Kidney glomerular epithelial cell (primary cell): ENCODE data around the gene MARK3.

Experiments used
- DNase-seq: peaks from one replicate; lab custom pipeline; 2025; lab: John Stamatoyannopoulos, UW

Gene MARK3

DNA sequence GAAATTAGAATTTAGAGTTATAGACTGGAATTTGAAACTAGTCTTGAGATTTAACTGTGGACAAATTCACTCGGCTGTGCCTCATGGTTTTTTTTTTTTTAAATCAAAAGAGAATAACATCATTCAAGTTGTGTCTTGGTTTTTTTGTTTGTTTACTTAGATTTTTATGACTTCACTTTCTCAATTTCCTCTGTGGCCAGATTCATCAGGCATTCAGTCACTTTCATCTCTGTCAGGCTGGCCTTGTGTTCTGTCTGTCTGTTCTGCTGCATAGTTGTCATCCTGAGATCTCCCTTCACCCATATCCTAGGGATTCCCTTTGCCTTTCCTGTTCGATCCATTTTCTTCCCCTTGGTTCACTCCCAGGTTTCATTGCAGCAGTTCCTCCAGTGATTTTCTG, 10.0 kb downstream of the MARK3 start:
- DNase-seq, result peak; percentile 20

GRCh38 chr14:103396463-103396862, 11.2 kb downstream of the MARK3 start:
- DNase-seq, result no peak

- DNase-seq, result no peak
Observed at GRCh38 chr14:103398427-103399195, 13.4 kb downstream of the MARK3 start.

DNA sequence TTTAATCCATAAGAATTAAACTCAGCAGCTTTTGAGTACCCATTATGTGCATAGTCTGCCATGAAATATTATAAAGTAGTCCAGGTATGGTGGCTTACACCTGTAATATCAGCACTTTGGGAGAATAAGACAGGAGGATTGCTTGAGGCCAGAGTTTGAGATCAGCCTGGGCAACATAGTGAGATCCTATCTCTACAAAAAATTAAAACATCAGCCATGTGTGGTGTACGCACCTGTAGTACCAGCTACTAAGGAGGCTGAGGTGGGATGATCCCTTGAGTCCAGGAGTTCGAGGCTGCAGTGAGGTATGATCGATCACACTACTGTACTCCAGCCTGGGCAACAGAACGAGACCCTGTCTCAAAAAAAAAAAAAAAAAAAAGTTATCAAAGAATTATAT, 15.3 kb downstream of the MARK3 start:
- DNase-seq, result no peak

DNA sequence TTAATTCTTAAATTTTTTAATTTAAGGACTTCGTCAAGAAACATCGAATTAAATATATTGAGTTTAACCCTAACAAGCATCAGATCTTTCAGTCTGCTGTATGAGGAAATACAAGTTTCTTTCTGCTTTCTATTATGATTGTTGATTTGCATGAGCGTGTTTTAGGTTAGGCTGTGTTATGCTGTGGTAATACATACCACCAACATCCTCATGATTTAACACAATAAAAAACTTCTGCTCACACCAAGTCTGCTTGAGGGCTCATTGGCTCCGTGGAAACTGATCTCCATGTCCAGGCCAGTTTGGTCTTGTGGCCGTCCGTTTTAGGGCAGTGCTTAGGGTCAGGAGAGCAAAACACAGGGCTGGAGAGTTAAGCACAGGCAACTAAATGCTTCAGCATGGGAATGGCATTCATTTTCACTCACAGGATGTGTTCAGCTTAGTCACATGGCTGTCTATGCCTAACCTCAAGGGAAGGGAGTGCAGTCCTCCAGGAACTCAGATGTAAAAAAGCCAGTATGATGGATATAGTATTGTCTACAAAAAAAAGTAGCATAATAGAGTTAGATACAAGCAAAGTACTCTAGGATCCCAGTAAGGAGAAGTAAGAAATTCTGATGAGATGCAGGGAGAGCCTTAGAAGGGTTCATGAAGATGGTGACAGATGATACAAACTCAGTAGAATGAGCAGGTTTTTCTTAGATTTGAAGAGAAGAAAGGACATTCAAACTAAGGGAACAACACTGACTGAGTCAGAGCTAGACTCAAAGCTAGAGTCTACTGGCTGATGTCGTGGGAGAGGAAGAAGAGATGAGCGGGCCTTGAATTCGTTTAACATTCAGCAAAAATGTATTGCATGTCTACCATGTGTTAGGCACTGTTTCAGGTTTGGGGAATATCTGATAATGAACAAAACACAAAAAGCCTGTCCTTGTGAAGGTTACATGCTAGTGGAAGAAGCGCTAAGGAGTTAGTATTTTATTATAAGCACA, 16.3 kb downstream of the MARK3 start:
- peak; percentile 56 for DNase-seq

DNA sequence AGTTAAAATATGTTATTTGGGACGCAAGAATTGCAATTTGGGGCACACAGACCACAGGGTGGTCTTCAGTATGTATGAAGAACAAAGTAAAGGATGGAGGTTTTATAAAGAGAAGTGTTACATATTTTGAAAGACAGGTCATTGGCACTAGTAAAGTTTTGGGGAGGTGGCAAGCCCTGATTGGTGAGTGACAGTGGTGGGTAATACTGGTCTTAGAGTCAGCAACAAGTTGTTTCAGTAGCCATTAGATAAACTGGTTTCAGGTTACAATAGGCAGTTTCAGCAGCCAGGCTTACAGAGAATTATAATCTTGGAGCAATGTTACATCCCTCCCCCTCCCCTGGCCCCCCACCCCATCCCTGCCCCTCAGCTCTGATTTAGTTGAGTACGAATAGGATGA, 17.5 kb downstream of the MARK3 start:
- DNase-seq, result no peak

DNA sequence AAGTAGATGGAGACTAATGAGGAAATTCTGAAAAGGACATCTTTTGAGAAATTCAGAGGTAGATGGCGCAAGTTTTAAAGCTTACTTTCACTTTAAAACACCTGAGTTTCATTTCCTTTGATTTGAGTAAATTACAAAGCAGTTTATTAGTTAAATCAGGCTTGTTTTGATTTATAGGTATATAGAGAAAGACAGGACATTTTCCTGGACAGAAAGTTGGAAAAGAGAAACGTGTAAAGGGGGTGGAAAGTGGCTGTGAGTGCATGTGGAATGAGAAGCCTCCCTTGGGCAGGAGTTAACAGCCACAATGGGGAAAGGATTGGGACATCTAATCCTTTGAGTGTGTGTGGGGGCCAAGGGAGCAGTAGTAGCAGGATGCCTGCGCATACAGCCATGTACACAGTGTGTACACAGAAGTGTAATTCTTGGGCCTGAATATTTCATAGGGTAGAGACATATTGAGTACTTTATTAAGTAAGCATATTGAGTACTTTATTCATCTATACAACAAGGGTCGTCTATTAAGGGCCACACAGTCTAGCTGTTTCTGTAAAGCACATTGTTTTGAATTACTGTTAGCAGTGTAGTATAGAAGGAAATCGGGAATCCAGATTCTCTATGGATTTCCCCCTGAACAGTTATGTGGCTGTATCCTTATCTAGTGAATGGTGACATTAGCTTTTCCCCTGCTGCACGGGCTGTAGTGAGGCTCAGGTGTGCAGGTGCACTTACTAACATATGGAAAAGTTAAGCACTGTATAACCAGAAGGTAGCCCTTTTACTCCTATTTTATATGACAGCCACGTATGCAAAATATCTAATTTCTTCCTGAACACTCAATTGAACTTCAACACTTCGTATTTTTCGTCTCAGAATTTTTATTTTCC, 19.1 kb downstream of the MARK3 start:
- no peak for DNase-seq

DNA sequence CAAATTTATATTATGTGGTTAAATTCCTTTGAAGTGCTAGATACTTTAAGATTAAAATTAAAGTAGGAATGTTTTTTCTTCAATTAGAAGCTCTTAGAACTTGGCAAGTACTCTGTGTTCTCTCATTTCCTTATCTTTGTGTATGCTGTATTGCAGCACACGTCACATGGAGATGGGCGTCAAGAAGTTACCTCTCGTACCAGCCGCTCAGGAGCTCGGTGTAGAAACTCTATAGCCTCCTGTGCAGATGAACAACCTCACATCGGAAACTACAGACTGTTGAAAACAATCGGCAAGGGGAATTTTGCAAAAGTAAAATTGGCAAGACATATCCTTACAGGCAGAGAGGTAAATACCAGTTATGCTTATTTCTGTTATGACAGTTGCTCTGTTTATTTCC, 19.7 kb downstream of the MARK3 start:
- no peak for DNase-seq

GRCh38 chr14:103408491-103409155, 23.4 kb downstream of the MARK3 start:
- no peak for DNase-seq

DNA sequence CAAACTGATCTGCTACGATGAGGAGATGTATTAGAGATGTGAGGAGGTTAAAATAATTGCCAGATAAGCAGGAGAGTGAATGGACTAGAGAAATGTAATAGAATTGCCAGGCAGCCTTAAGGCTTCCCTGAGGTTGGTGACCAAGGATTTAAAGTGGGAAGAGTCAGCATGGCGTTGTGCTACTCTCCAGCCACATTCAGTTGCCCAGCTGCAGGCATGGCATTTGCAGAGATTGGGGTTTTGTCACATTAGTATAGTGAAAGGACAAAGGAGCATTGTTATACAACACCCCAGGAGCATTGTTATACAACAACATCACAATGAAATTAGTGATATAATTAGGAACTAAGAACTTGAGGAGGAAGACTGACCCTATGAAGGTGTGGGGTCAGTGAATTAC, 31.7 kb downstream of the MARK3 start:
- no peak for DNase-seq

DNA sequence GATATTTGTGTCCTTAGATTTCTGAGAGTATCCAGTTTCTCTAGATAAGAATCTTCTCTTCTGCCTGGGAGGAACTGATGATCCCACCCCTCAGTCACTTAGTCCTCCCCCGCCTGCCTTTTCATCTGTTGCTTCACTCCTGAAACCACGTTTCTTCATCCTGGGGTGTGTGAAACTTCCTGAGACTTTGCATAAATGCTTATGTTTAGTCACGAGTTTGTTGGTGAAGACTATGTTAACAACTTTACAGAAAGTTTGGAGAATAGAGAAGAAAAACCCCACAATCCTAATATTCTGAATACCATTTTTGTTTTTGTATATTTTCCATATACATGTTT, 33.2 kb downstream of the MARK3 start:
- no peak for DNase-seq

- DNase-seq, result no peak
Observed at GRCh38 chr14:103421556-103421955, 36.3 kb downstream of the MARK3 start.

DNA sequence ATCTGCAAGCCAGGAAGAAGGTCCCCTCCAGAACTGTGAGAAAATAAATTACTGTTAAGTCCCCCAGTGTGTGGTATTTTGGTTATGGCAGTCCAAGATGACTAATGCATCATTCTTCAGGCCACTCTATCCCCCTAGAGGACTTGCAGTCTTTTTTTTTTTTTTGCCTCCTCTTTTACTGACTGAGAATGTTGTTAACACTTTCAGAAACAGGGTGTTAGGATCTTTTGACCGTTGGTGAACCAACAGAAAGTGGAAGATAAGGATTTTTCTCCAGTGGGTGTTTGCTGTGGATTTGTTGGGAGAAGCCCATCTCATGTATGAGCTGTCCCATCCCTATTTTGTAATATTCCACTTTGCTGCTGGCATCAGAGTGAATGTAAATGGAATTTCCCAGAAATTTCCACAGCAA, 37.8 kb downstream of the MARK3 start:
- DNase-seq, result no peak

GRCh38 chr14:103427485-103428443, 42.5 kb downstream of the MARK3 start:
- no peak for DNase-seq

GRCh38 chr14:103428723-103429556, 43.7 kb downstream of the MARK3 start:
- DNase-seq, result no peak

DNA sequence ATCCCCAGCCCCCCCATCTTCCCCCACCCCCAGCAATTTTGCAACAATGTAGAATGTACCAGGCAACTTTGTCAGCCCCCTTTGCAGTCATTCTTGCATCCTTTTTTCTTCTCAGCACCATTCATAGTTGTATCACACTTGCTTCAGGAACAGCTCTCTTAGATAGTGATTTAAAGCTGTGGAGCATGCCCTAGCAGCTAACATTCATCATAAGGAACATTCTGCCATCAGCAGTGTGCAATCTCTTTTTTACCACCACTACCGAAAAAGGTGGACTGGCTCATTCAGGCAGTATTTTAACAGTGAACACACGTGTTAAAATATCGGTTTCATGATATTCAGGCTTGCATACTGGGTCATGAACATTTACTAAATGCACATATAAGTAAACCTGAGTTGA, 45.1 kb downstream of the MARK3 start:
- DNase-seq, result no peak

DNA sequence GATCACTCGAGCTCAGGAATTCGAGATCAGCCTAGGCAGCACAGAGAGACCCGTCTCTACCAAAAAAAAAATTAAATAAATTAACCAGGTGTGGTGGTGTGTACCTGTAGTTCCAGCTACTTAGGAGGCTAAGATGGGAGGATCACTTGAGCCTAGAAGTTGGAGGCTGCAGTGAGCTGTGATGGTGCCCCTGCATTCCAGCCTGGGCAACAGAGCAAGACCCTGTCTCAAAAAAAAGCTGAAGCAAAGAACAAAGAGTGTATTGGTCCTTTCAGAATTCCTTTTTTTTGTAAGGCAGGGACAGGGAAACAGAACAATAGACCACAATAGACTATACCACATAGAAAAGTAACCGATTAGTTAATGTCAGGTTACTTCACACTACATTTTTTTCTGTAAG, 47.4 kb downstream of the MARK3 start:
- no peak for DNase-seq

GRCh38 chr14:103433916-103434563, 48.8 kb downstream of the MARK3 start:
- DNase-seq, result no peak

DNA sequence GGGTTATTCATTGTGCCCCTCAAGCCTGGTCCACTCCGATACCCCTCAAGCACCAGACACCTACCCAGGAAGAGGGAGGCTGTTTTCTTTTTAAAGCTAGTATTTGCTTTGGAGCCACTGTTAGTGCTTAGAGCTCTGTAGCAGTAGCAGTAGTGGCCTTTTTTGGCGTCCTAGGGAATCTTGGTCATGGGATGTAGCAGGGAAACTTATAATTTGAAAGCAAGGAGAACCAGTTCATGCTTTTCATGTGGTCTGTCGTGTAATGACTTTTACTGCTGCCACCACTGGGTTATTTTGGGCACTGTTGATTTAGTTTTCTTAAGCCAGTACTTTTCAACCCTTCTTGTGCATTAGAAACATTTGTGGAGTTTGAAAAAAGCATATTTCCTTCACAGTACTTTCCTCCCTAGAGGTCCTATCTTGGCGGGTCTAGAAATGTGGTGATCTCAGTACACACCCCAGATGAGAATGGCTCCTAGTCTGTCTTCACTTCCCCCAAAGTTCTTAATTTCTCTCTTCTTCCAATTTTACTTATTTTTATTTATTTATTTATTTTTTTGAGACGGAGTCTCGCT, 49.7 kb downstream of the MARK3 start:
- no peak for DNase-seq
